NCI-H446 (cell line): Measurements from ENCODE around the gene SLC35E4.

Experiments
- DNase-seq, 2 experiments: peaks; one replicate each; lab custom pipeline; 2025; lab: John Stamatoyannopoulos, UW

The SLC35E4 gene

DNA sequence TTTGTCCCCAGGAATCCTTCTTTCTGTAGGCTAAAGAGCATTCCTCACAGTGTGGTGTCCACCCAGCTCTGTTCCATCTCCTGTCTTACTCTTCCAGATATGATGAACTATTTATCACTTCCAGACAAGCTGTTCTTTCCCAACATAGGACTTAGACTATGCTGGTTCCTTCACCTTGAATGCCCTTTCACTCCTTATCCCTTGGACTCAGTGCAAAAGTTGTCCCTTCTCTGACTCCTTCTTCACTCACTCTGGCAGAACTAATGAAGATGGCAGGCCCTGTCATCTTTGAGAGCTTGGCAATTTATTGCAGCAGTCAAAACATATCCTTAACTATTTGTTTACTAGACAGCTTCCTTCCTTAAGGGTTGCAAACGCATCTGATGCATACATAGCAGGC is 55.6 kb downstream of the SLC35E4 start:
- no peak for DNase-seq

DNA sequence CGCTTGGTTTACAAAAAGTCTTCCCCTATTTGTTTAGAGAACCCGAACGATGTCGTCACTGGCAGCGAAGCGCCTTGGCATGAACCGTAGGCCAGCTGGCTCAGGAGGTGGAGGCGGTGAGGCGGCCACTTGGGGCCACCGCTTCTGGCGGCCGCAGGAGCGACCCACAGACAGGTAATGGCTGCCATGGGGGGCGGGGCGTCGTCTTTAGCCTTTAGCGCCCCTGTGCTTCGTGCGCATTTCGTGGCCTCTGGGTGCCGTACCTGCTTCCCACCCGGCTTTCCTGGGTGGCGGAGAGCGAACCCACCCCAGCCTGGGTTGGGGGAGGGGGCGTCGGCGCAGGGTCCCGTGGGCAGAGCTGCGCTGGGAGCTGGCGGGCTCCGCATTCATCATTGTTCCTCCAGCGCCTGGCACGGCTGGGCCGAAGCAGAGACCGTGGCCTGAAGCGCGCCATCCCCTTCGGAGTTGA is 58.6 kb downstream of the SLC35E4 start:
- peak; percentile 66 to 75 for DNase-seq

DNA sequence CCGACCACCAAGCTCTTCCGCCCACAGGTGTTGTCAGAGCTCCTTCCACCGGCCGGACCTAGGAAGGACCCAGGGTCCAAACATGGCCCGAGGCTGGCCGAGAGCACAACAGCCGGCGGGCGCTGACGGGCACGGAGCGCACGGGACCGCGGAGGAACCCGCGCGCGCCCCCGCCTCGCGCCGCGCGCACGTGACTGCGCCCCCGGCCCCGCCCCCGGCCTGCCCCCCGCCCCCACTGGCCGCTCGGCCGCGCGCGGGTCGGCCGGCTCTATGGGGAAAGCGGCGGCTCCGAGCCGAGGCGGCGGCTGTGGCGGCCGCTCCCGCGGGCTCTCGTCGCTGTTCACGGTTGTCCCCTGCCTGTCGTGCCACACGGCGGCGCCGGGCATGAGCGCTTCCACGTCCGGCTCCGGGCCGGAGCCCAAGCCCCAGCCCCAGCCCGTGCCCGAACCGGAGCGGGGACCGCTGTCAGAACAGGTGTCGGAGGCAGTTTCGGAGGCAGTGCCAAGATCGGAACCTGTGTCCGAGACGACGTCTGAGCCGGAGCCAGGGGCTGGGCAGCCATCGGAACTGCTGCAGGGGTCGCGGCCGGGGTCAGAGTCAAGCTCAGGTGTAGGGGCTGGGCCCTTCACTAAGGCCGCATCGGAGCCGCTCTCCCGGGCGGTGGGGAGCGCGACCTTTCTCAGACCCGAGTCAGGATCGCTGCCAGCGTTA is 59.2 kb downstream of the SLC35E4 start, which contains the start of gene OSBP2:
Gene OSBP2, plus strand, starts transcription at position 235 of the 711 bp plus-strand sequence. Its CDS starts 36 bp downstream, at position 271.
- peak in 1 of 2 experiments; percentile 57 for DNase-seq

DNA sequence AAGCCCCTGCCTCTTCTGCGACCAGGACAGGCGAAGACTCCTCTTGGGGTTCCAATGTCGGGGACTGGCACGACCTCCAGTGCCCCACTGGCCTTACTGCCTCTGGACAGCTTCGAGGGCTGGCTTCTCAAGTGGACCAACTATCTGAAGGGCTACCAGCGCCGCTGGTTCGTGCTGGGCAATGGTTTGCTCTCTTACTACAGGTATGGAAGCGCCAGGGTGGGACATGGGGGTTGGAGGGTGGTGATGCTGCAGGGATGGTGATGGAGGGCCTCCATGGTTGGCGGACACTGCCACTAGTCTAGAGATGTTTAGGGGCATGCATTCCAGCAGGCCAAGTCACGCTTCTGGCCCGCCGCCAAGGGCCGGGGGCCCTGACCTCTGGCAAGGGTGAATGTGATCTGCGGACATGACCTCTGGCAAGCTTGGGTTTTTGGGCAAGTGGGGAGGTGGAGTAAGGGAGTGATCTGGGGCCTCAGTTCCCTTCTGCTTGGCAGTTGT is 59.8 kb downstream of the SLC35E4 start:
- DNase-seq, result no peak

DNA sequence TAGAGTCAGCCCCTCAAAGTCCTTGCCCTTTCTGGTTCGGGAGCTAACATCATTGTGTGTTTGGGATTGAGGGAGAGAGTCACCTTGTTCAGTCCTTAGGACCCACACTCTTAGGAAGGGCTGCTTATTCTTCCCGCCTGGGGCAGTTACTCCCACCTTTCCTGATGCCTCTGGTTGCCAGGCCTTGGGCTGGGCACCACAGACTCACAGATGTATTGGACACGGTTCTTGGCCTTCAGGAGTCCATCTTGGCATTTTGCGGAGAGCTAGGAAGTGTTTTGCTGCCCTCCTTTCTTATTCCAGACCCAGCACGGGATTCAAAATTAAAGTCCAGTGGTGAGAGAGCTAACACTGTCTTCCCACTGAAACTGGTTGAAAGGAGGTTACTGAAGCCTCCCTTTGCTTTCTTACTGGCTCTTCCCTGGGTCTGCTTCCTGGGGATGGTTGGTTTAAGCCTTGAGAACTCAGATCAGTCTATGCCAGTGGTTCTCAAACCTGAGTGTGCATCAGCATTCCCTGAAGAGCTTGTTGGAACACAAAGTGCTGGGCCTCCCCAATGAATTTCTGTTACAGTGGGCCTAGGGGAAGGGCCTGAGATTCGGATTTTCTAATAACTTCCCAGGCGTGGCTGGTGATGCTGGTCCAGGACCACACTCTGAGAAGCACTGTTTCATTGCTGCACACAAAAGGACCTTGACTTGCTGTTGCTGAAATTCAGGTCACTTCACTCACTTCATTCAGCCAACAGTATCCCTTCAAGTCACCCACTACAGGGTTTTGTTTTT is 60.5 kb downstream of the SLC35E4 start:
- DNase-seq, result peak in 1 of 2 experiments; percentile 30
